Activated naive CD8-positive, alpha-beta T cell treated with anti-CD3 and anti-CD28 coated beads, Interleukin-2, amount 10 ng/mL, durations not matched to agents 7 days and 5 days (primary cell): ENCODE results near the gene OSBPL6. TPM values are rescaled to one million over a fixed set of nuclear protein-coding genes. Genes with fewer than 3 reads are reported as not detected.

Experiments
- ATAC-seq: fragments of 150-1000 bp; cut with Tn5 transposase; one replicate; pipeline ENCODE4 v1.10.0; 2021; ENCODE audit warnings: low read depth, moderate library complexity
- POLR2A ChIA-PET: fragments of 350-600 bp; sonication (Branson Sonifier 250); formaldehyde crosslinking; loops from one replicate; lab custom pipeline; 2021; ENCODE audit warnings: antibody characterized with exemption; lab: Charles Lee
- DNase-seq: peaks from one replicate; pipeline ENCODE4 v3.0.0; 2021
- H3K27ac Mint-ChIP-seq: one replicate; pipeline ENCODE4 v1.8.0; 2022; ENCODE audit warnings: mild to moderate bottlenecking, mixed read lengths
- H3K27me3 Mint-ChIP-seq: one replicate; pipeline ENCODE4 v1.8.0; 2022; ENCODE audit warnings: mild to moderate bottlenecking, moderate library complexity, mixed read lengths
- H3K36me3 Mint-ChIP-seq: one replicate; pipeline ENCODE4 v1.8.0; 2021; ENCODE audit warnings: mild to moderate bottlenecking, mixed read lengths
- H3K4me1 Mint-ChIP-seq: one replicate; pipeline ENCODE4 v1.8.0; 2021; ENCODE audit warnings: mixed read lengths
- H3K4me3 Mint-ChIP-seq: one replicate; pipeline ENCODE4 v1.8.0; 2022; ENCODE audit warnings: mild to moderate bottlenecking, moderate library complexity, mixed read lengths
- H3K9me3 Mint-ChIP-seq: one replicate; pipeline ENCODE4 v1.8.0; 2021; ENCODE audit warnings: mixed read lengths
- total RNA-seq, 2 experiments: library from RNA; stranded (reverse); gene quantifications; one replicate each; pipeline ENCODE4 v1.2.3, GENCODE V29; 2021

The OSBPL6 gene
- total RNA-seq, 2 experiments from 2014 or later: 0.08 to 0.20 TPM

DNA sequence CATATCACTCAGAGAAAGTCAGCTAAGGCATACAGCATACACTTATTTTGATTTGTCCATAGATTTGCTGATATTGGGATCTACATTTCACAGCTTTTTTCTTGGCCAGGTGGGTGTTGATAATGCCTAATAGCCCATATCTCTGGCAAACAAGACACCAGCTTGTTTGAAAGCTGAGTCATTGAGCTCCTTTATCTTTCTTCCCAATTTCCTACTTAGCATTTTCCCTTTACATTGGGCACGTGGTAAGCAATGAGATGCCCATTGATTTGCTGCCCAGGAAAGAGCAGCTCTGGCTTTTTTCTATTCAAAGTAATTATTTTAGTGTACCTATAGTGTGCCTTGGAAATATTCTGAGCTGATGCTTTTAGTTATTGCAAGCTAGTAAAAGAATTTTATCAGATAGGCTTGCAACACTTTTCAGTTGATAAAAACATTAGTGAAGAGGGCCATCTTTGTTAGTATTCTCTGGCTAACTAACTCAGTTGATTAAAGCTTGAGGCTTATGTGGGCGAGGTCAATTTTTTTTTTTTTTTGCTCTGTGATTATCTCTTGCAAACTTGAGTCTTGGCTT is 79.6 kb downstream of the OSBPL6 start:
- H3K36me3 Mint-ChIP-seq: no peaks in the 10 kb centered on the region
- DNase-seq (no peak), ATAC-seq (no peak)
- H3K4me1 Mint-ChIP-seq: no peaks in the 10 kb centered on the region
- POLR2A ChIA-PET: no interaction called here
- H3K27me3 Mint-ChIP-seq: peaks cover 22% of the 10 kb centered on the region
- H3K9me3 Mint-ChIP-seq: no peaks in the 10 kb centered on the region
- no peak overlapping the region for H3K4me3 Mint-ChIP-seq
- H3K27ac Mint-ChIP-seq: no peak overlapping the region

GRCh38 chr2:178275600-178275999 is 81.3 kb downstream of the OSBPL6 start:
- Mint-ChIP-seq H3K36me3 (no peaks in the 10 kb centered on the region), H3K27ac (no peak overlapping the region), H3K4me1 (no peaks in the 10 kb centered on the region), H3K4me3 (no peak overlapping the region), H3K27me3 (peaks cover 25% of the 10 kb centered on the region), H3K9me3 (no peaks in the 10 kb centered on the region)
- DNase-seq (no peak), ATAC-seq (no peak)
- POLR2A ChIA-PET: no interaction called here

GRCh38 chr2:178277741-178278197 is 83.5 kb downstream of the OSBPL6 start:
- Mint-ChIP-seq H3K36me3 (no peaks in the 10 kb centered on the region), H3K27me3 (peaks cover 30% of the 10 kb centered on the region), H3K27ac (no peak overlapping the region), H3K9me3 (no peaks in the 10 kb centered on the region), H3K4me3 (no peak overlapping the region), H3K4me1 (no peaks in the 10 kb centered on the region)
- ATAC-seq (no peak), DNase-seq (no peak)
- POLR2A ChIA-PET: no interaction called here

DNA sequence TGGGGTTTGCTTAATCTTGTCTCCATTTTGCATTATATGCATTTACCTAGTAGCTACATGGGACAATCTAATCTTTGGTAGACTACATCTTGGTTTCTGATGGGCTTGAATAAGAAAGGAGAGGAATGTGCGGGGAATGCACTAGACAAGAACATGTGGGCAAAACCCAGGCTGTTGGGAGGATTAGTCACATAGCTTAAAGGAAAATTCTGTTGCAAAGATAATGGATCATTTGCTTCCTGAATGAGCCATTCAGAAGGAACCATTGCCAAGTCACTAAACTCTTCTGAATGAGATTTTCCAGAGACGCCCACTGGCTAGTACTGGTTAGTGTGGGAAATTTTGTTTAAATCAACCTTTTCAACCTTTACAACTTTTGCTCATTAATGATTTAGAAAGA is 84.8 kb downstream of the OSBPL6 start:
- ATAC-seq (no peak), DNase-seq (no peak)
- no peaks in the 10 kb centered on the region for H3K36me3 Mint-ChIP-seq
- H3K27me3 Mint-ChIP-seq: peaks cover 30% of the 10 kb centered on the region
- H3K4me3 Mint-ChIP-seq: no peak overlapping the region
- H3K9me3 Mint-ChIP-seq: no peaks in the 10 kb centered on the region
- H3K4me1 Mint-ChIP-seq: no peaks in the 10 kb centered on the region
- no peak overlapping the region for H3K27ac Mint-ChIP-seq
- POLR2A ChIA-PET: no interaction called here

DNA sequence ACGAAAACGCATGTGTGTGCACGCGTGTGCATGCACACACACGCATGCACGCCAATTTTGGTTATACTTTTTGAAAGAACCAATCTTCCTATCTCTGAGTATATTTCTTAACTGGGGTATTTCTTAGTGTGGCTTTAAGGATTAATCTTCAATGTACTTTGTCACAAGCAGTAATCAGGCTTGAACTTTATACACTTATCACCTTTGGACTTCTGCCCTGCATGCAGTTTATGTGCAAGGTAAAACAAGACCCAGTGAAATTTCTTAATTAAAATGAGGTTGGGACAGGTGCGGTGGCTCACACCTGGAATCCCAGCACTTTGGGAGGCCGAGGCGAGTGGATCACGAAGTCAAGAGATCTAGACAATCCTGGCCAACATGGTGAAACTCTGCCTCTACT is 85.3 kb downstream of the OSBPL6 start:
- H3K36me3 Mint-ChIP-seq: no peaks in the 10 kb centered on the region
- no peak overlapping the region for H3K27ac Mint-ChIP-seq
- H3K4me1 Mint-ChIP-seq: peaks cover 2% of the 10 kb centered on the region
- no peak for ATAC-seq
- POLR2A ChIA-PET: no interaction called here
- peaks cover 30% of the 10 kb centered on the region for H3K27me3 Mint-ChIP-seq
- H3K4me3 Mint-ChIP-seq: no peak overlapping the region
- no peak for DNase-seq
- H3K9me3 Mint-ChIP-seq: no peaks in the 10 kb centered on the region

- Mint-ChIP-seq H3K27ac (no peak overlapping the region), H3K4me1 (peaks cover 5% of the 10 kb centered on the region), H3K27me3 (peaks cover 27% of the 10 kb centered on the region), H3K9me3 (no peaks in the 10 kb centered on the region), H3K4me3 (no peak overlapping the region), H3K36me3 (no peaks in the 10 kb centered on the region)
- DNase-seq (no peak), ATAC-seq (peak; percentile 58)
- POLR2A ChIA-PET: no interaction called here
These were observed 86.0 kb downstream of the OSBPL6 start for GRCh38 chr2:178280244-178280852.

DNA sequence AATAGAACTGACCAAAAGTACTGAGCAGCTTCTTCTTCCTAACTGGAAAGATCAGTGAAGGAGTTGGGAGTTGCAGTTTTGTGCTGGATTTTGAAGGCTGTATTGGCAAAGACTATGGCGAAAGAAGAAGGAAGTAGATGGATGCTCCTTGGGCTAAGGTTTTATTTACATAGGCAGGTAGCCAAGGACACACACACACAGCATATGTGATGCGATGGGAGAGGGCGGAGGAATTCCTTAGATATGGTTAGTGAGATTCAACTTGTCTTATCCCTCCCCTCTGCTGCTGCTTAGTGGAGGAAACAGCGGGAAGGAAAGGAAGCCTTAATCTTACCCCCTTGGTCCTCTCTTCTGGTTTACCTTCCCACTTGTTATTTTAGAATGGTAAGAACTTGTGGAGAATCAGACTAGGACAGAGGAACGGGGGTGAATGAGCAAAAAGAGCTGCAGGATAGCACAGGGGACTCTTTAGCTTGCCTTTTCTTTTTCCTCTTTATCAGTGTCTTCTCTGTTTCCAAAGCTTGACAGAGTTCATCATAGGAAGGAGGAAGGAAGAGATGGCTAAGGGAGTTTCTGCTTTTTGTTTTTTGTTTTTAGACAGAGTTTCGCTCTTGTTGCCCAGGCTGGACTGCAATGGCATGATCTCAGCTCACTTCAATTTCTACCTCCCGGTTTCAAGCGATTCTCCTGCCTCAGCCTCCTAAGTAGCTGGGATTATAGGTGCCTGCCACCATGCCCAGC is 87.9 kb downstream of the OSBPL6 start:
- H3K4me1 Mint-ChIP-seq: peaks cover 5% of the 10 kb centered on the region
- no peaks in the 10 kb centered on the region for H3K36me3 Mint-ChIP-seq
- POLR2A ChIA-PET: no interaction called here
- H3K27me3 Mint-ChIP-seq: peaks cover 23% of the 10 kb centered on the region
- no peak overlapping the region for H3K4me3 Mint-ChIP-seq
- no peak for DNase-seq
- no peak overlapping the region for H3K27ac Mint-ChIP-seq
- no peaks in the 10 kb centered on the region for H3K9me3 Mint-ChIP-seq
- no peak for ATAC-seq

DNA sequence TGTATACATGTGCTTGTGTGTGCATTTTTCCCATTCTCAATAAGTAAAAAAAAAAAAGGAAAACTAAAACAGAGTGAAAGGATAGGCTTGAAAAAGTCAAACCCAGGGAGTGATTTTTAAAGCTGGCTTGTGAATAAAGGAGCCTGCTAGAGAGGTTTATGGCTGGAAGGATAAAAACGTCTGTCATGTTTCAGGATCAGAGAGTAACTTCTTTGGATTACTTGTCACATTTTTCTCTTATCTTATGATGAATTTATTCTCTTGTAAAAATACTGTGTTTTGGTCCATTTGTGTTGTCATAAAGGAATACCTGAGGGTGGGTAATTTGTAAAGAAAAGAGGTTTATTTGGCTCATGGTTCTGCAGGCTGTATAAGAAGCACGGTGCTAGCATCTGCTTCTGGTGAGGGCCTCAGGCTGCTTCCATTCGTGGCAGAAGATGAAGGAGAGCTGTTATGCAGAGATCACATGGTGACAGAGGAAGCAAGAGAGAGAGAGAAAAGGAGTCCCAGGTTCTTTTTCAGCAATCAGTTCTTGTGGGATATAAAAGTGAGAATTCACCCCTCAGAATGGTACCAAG is 89.1 kb downstream of the OSBPL6 start:
- Mint-ChIP-seq H3K27me3 (peaks cover 15% of the 10 kb centered on the region), H3K4me3 (no peak overlapping the region), H3K27ac (no peak overlapping the region), H3K9me3 (no peaks in the 10 kb centered on the region), H3K4me1 (peaks cover 5% of the 10 kb centered on the region), H3K36me3 (no peaks in the 10 kb centered on the region)
- DNase-seq: no peak
- POLR2A ChIA-PET: no interaction called here
- ATAC-seq: no peak

GRCh38 chr2:178284613-178285286 is 90.4 kb downstream of the OSBPL6 start:
- no peak for DNase-seq
- no peak overlapping the region for H3K27ac Mint-ChIP-seq
- H3K4me3 Mint-ChIP-seq: no peak overlapping the region
- ATAC-seq: no peak
- peaks cover 7% of the 10 kb centered on the region for H3K27me3 Mint-ChIP-seq
- POLR2A ChIA-PET: no interaction called here
- H3K9me3 Mint-ChIP-seq: no peaks in the 10 kb centered on the region
- H3K36me3 Mint-ChIP-seq: no peaks in the 10 kb centered on the region
- peaks cover 5% of the 10 kb centered on the region for H3K4me1 Mint-ChIP-seq

DNA sequence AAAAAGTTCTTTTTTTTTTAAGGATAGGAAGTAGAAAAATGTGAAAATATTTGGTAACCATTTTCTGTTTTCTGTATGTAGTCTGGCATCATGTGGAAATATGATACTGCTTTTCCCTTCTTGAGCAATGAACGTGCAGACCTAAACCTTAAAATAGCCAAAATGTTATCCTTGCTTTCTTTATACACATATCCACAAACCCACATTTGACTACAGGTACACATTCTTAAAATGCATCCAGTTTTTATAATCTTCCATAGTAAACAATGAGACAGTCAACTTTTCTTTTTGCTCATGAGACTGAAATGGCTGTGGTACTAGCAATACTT is 90.9 kb downstream of the OSBPL6 start:
- H3K27ac Mint-ChIP-seq: no peak overlapping the region
- H3K4me3 Mint-ChIP-seq: no peak overlapping the region
- H3K4me1 Mint-ChIP-seq: peaks cover 5% of the 10 kb centered on the region
- DNase-seq (no peak), ATAC-seq (no peak)
- no peaks in the 10 kb centered on the region for H3K9me3 Mint-ChIP-seq
- POLR2A ChIA-PET: no interaction called here
- H3K27me3 Mint-ChIP-seq: peaks cover 7% of the 10 kb centered on the region
- H3K36me3 Mint-ChIP-seq: no peaks in the 10 kb centered on the region

DNA sequence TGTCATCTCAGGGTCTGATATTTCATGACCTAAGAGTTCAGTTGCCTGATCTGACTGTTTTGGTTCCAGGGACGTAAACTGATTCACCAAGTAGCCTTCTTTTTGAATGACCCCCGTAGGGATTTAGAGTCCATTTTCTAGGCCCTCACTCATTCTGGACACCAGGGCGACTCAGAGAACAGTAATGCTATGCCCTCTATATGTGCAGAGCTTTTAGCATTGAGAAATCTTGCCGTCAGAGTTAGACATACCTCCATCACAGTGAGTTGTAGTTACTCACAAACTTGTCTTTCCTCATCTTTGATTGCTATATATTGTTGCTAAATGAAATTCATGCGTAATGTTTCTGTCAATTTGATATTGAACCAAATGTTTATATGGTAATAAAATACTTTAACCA is 92.3 kb downstream of the OSBPL6 start:
- no peak overlapping the region for H3K4me3 Mint-ChIP-seq
- POLR2A ChIA-PET: no interaction called here
- no peak for ATAC-seq
- no peaks in the 10 kb centered on the region for H3K36me3 Mint-ChIP-seq
- H3K9me3 Mint-ChIP-seq: no peaks in the 10 kb centered on the region
- DNase-seq: no peak
- no peak overlapping the region for H3K27ac Mint-ChIP-seq
- H3K4me1 Mint-ChIP-seq: peaks cover 5% of the 10 kb centered on the region
- peaks cover 10% of the 10 kb centered on the region for H3K27me3 Mint-ChIP-seq

DNA sequence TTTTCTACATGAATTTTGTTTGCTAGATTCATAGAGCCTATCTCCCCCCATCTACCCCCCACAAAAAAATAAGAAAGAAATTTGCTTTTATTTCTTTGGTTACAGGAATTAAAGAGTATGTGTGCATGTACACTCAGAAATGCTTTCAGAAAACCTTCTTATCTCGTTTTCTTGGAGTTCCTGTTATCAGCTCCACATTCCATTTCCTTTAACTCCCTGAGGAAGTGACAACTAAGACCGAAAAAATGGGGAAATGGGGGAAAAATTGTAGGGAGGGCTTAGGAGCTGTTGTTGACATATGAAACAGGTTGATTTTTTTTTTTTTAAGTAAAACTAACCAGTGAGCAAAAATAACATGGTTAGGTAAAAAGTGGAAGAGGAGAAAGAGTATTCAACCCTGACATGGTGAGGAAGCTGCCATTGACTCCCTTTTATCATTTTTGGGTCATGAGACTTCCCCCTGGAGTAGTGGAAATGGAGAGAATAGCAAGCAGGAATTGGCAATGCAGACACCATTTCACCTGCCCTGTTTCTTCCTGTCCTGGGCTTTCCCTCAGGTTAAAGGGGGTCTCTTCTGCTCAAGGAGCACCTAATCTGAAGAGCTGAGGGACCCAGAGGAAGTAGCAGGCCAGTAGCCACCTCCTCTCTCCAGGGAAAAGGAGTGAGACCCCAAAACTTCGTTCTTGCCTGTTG is 93.5 kb downstream of the OSBPL6 start:
- no peak overlapping the region for H3K4me3 Mint-ChIP-seq
- peaks cover 5% of the 10 kb centered on the region for H3K4me1 Mint-ChIP-seq
- no peaks in the 10 kb centered on the region for H3K9me3 Mint-ChIP-seq
- peaks cover 14% of the 10 kb centered on the region for H3K27me3 Mint-ChIP-seq
- ATAC-seq (no peak), DNase-seq (no peak)
- no peak overlapping the region for H3K27ac Mint-ChIP-seq
- POLR2A ChIA-PET: no interaction called here
- H3K36me3 Mint-ChIP-seq: no peaks in the 10 kb centered on the region

DNA sequence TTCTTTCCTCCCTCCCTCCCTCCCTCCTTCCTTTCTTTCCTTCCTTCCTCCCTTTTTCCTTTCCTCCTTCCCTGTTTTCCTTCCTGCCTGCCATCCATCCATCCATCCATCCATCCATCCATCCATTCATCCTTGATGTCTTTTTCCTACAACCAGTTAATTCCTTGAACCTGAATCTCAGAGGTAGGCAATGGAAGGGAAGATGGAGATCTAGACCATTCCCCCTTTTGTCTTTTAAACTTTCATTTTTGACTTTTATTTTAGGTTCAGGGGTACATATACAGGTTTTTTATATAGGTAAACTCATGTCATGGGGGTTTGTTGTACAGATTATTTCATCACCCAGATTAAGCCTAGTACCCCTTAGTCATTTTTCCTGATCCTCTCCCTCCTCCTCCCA is 97.4 kb downstream of the OSBPL6 start:
- DNase-seq (no peak), ATAC-seq (no peak)
- Mint-ChIP-seq H3K4me3 (no peak overlapping the region), H3K27me3 (peaks cover 25% of the 10 kb centered on the region), H3K36me3 (no peaks in the 10 kb centered on the region), H3K27ac (no peak overlapping the region), H3K9me3 (no peaks in the 10 kb centered on the region), H3K4me1 (peaks cover 2% of the 10 kb centered on the region)
- POLR2A ChIA-PET: no interaction called here
